CD14-positive monocyte (primary cell): ENCODE data around the gene TLR10. TPM values are rescaled to one million over a fixed set of nuclear protein-coding genes. Genes with fewer than 3 reads are reported as not detected.

Experiments used
- DNase-seq, 3 donors: peaks; one replicate each; pipeline ENCODE4 v3.0.0-alpha.2; 2011 to 2022
- H2AFZ ChIP-seq: 2 replicates; pipeline ENCODE4 v1.6.0; 2012; ENCODE audit warnings: mild to moderate bottlenecking, low read depth, low read length, inconsistent platforms; ENCODE audit not compliant: insufficient read depth, poor library complexity, severe bottlenecking
- H3K27ac ChIP-seq, 2 donors: 1 replicate in 1 of 2; 2 replicates in 1 of 2; pipeline ENCODE4 v1.5.1; 2012 to 2013; ENCODE audit warnings: low read length in 2 of 2, control low read depth in 1 of 2, inconsistent platforms in 1 of 2, low read depth in 1 of 2, mild to moderate bottlenecking in 1 of 2
- H3K27me3 ChIP-seq, 2 donors: one replicate each; pipeline versions ENCODE4 v1.6.0 to v1.6.1; 2011 to 2013; ENCODE audit warnings: low read length in 2 of 2; ENCODE audit not compliant: control insufficient read depth in 2 of 2, insufficient read depth in 2 of 2
- H3K36me3 ChIP-seq, 2 donors: replicated peaks in 1 of 2; 1 replicate in 1 of 2; 2 replicates in 1 of 2; pipeline versions ENCODE4 v1.5.1 to v1.6.1; 2012 to 2013; ENCODE audit warnings: low read length in 2 of 2, control low read depth in 1 of 2, inconsistent platforms in 1 of 2, mild to moderate bottlenecking in 1 of 2; ENCODE audit not compliant: insufficient read depth in 2 of 2, control insufficient read depth in 1 of 2
- H3K4me1 ChIP-seq, 2 donors: 1 replicate in 1 of 2; 2 replicates in 1 of 2; pipeline versions ENCODE4 v1.5.1 to v1.6.1; 2012 to 2013; ENCODE audit warnings: low read length in 2 of 2, control low read depth in 1 of 2, inconsistent platforms in 1 of 2, mild to moderate bottlenecking in 1 of 2, moderate library complexity in 1 of 2; ENCODE audit not compliant: insufficient read depth in 2 of 2, control insufficient read depth in 1 of 2
- H3K4me2 ChIP-seq: replicated peaks from 2 replicates; pipeline ENCODE3; 2012; ENCODE audit warnings: low read length, moderate library complexity, mild to moderate bottlenecking; ENCODE audit not compliant: poor library complexity, severe bottlenecking; ENCODE audit errors: extremely low read depth
- H3K4me3 ChIP-seq, 3 experiments: fragments of 200-600 bp in 1 of 3; sonication (generic) in 1 of 3; replicated peaks in 1 of 3; 1 replicate in 2 of 3; 2 replicates in 1 of 3; pipeline ENCODE4 v1.5.1; 2011 to 2013; ENCODE audit warnings: low read length in 3 of 3, mild to moderate bottlenecking in 3 of 3, control low read depth in 2 of 3, low read depth in 2 of 3, inconsistent platforms in 1 of 3, moderate library complexity in 1 of 3
- H3K79me2 ChIP-seq: 2 replicates; pipeline ENCODE4 v1.6.0; 2012; ENCODE audit warnings: mild to moderate bottlenecking, control low read depth, inconsistent platforms, low read length, moderate library complexity; ENCODE audit not compliant: insufficient read depth
- H3K9ac ChIP-seq: 2 replicates; pipeline ENCODE4 v1.6.0; 2017; ENCODE audit warnings: low read length, mild to moderate bottlenecking; ENCODE audit not compliant: insufficient read depth, poor library complexity, severe bottlenecking
- H3K9me3 ChIP-seq, 2 donors: replicated peaks in 1 of 2; 1 replicate in 1 of 2; 2 replicates in 1 of 2; pipeline versions ENCODE4 v1.5.1 to v1.6.1; 2012 to 2013; ENCODE audit warnings: low read length in 2 of 2, control low read depth in 1 of 2; ENCODE audit not compliant: control insufficient read depth in 1 of 2, insufficient read depth in 1 of 2
- H4K20me1 ChIP-seq: 2 replicates; pipeline ENCODE4 v1.6.0; 2012; ENCODE audit warnings: mild to moderate bottlenecking, low read length, control low read depth, moderate library complexity; ENCODE audit not compliant: insufficient read depth
- H3K27ac Mint-ChIP-seq, 7 donors: one replicate each; pipeline ENCODE4 v1.8.0; 2020; ENCODE audit warnings: mild to moderate bottlenecking in 7 of 7, mixed read lengths in 7 of 7, moderate library complexity in 6 of 7, inconsistent platforms in 2 of 7
- H3K27me3 Mint-ChIP-seq, 3 donors: one replicate each; pipeline ENCODE4 v1.8.0; 2021 to 2022; ENCODE audit warnings: low read depth in 3 of 3, mild to moderate bottlenecking in 3 of 3, mixed read lengths in 3 of 3, moderate library complexity in 3 of 3, inconsistent platforms in 1 of 3
- H3K36me3 Mint-ChIP-seq, 2 donors: one replicate each; pipeline ENCODE4 v1.8.0; 2020; ENCODE audit warnings: mixed read lengths in 2 of 2, inconsistent platforms in 1 of 2, mild to moderate bottlenecking in 1 of 2
- H3K4me1 Mint-ChIP-seq: one replicate; pipeline ENCODE4 v1.8.0; 2020; ENCODE audit warnings: mild to moderate bottlenecking, mixed read lengths
- H3K4me3 Mint-ChIP-seq, 2 donors: one replicate each; pipeline ENCODE4 v1.8.0; 2020; ENCODE audit warnings: mild to moderate bottlenecking in 2 of 2, mixed read lengths in 2 of 2, moderate library complexity in 1 of 2
- H3K9me3 Mint-ChIP-seq, 7 donors: one replicate each; pipeline ENCODE4 v1.8.0; 2020 to 2022; ENCODE audit warnings: mixed read lengths in 7 of 7, mild to moderate bottlenecking in 6 of 7, moderate library complexity in 6 of 7, inconsistent platforms in 2 of 7
- WGBS: methylation state at CpG from one replicate; pipeline ENCODE4 v1.1.5; 2013; ENCODE audit warnings: missing lambda C conversion rate; ENCODE audit not compliant: insufficient coverage; 5-methylcytosine and 5-hydroxymethylcytosine counted together
- intact Hi-C, 2 donors: fragments of 100-400 bp; cut with micrococcal nuclease; formaldehyde crosslinking; loops; one replicate each; pipeline versions ENCODE4 v1.15.0 to v1.15.1; 2023
- polyA plus RNA-seq, 3 donors: library from polyadenylated mRNA; depleted of rRNA in 1 of 3; unstranded in 2 of 3; stranded (reverse) in 1 of 3; fragments of 300-500 nt in 2 of 3; fragments of >200 nt in 1 of 3; fragmentation: Illumina TruSeq in 2 of 3; gene quantifications; 1 replicate in 2 of 3; 2 replicates in 1 of 3; pipeline ENCODE4 v1.2.3, GENCODE V29; 2012 to 2021
- TF ChIP-seq, protein P1 (sequence below): fragments of 200-600 bp; IDR thresholded peaks from one replicate; pipeline ENCODE4 v1.8.0; 2022; ENCODE audit warnings: antibody characterized with exemption, mild to moderate bottlenecking

TLR10 gene
- polyA plus RNA-seq, 3 donors, result 1.1 to 1.2 (median 1.1) TPM

DNA sequence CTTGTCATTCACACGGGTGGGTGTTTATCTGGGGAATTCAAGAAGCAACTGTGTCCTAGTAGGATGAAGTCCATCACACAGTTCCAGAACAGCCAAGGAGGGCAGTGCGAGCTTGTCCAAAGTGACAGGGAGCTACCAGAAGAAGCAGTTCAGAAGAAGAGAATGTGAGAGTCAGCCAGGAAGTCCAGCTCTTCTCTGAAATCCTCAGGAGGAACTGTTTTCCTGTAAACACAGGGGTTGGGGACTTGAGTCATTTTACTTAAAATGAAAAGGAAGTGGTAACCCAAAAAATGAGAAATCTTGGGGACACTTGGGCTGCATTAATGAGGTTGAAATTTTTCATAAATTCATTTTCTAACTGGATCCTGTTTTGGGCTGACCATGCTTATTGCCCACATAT is 8.2 kb upstream of the TLR10 start:
- Mint-ChIP-seq H3K27me3 (no peaks in the 10 kb centered on the region), H3K36me3 (peaks cover 17 to 28% of the 10 kb centered on the region in 2 donors), H3K9me3 (peaks cover 3 to 10% (median 6%) of the 10 kb centered on the region in 7 donors), H3K4me1 (peaks cover 68% of the 10 kb centered on the region), H3K4me3 (peak overlapping the region in 1 of 2 donors; percentile 70), H3K27ac (peak overlapping the region; percentile 82 to 97 (median 94))
- TF ChIP-seq, protein P1, sequence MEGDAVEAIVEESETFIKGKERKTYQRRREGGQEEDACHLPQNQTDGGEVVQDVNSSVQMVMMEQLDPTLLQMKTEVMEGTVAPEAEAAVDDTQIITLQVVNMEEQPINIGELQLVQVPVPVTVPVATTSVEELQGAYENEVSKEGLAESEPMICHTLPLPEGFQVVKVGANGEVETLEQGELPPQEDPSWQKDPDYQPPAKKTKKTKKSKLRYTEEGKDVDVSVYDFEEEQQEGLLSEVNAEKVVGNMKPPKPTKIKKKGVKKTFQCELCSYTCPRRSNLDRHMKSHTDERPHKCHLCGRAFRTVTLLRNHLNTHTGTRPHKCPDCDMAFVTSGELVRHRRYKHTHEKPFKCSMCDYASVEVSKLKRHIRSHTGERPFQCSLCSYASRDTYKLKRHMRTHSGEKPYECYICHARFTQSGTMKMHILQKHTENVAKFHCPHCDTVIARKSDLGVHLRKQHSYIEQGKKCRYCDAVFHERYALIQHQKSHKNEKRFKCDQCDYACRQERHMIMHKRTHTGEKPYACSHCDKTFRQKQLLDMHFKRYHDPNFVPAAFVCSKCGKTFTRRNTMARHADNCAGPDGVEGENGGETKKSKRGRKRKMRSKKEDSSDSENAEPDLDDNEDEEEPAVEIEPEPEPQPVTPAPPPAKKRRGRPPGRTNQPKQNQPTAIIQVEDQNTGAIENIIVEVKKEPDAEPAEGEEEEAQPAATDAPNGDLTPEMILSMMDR, result no peak
- peak overlapping the region; percentile 63 for H3K4me2 ChIP-seq
- H3K27me3 ChIP-seq, result no peaks in the 10 kb centered on the region
- H3K9ac ChIP-seq, result no peak overlapping the region
- 7% methylated on average over 2 of the region's 2 CpGs for WGBS
- peaks cover 0 to 7% of the 10 kb centered on the region in 2 donors for H3K9me3 ChIP-seq
- peaks cover 0 to 10% of the 10 kb centered on the region in 2 donors for H3K36me3 ChIP-seq
- peaks cover 71 to 89% of the 10 kb centered on the region in 2 donors for H3K4me1 ChIP-seq
- H4K20me1 ChIP-seq, result peaks cover 7% of the 10 kb centered on the region
- peaks cover 42% of the 10 kb centered on the region for H3K79me2 ChIP-seq
- DNase-seq, result peak; percentile 59 to 87 (median 78)
- H2AFZ ChIP-seq, result no peak overlapping the region
- peak overlapping the region; percentile 43 to 88 for H3K27ac ChIP-seq
- peak overlapping the region in 1 of 3 experiments; percentile 60 for H3K4me3 ChIP-seq
- intact Hi-C loops, result no loop called here

DNA sequence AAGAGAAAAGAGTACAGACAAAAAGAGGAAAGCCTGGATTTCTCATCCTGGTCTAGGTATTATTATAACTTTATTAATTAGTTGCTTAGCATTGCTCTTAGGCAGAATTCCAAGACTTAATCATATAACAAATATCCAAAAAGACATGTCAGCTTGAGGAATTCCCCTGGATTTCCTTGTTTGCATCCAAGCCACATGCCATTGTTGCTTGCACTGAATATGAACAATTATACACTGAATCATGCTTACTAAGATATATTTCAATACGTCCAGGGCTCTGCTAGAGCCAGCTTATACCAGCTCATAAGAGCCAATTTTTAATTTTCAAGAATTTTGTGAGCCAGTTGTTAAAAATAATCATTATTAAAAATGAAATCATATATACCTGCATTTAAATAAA is 5.5 kb upstream of the TLR10 start:
- H4K20me1 ChIP-seq, result no peaks in the 10 kb centered on the region
- no peak overlapping the region for H3K4me2 ChIP-seq
- H3K27ac ChIP-seq, result no peak overlapping the region
- intact Hi-C loops, result loop anchor here (5.0 to 10.0 kb wide), 2 partner anchors 36 to 66 kb away; partner anchors contain the start of gene TLR6 (in 1 of the 2)
- WGBS, result no CpG with 5 or more reads among the region's 1 CpG
- peaks cover 0 to 1% (median 0%) of the 10 kb centered on the region in 3 donors for H3K27me3 Mint-ChIP-seq
- peak overlapping the region in 2 of 7 donors; percentile 31 to 87 for H3K27ac Mint-ChIP-seq
- H3K36me3 ChIP-seq, result no peaks in the 10 kb centered on the region
- peaks cover 15% of the 10 kb centered on the region for H3K79me2 ChIP-seq
- no peaks in the 10 kb centered on the region for H3K27me3 ChIP-seq
- H3K4me1 Mint-ChIP-seq, result peaks cover 65% of the 10 kb centered on the region
- H3K9me3 Mint-ChIP-seq, result peaks cover 0 to 4% (median 2%) of the 10 kb centered on the region in 7 donors
- H3K9me3 ChIP-seq, result no peaks in the 10 kb centered on the region
- no peak overlapping the region for H2AFZ ChIP-seq
- H3K4me3 ChIP-seq, result no peak overlapping the region
- H3K36me3 Mint-ChIP-seq, result peaks cover 0 to 12% of the 10 kb centered on the region in 2 donors
- peaks cover 80% of the 10 kb centered on the region in 2 donors for H3K4me1 ChIP-seq
- no peak for DNase-seq
- H3K4me3 Mint-ChIP-seq, result no peak overlapping the region
- TF ChIP-seq, protein P1, result no peak
- no peak overlapping the region for H3K9ac ChIP-seq
